ENCODE results near the gene PACRG.

DNA sequence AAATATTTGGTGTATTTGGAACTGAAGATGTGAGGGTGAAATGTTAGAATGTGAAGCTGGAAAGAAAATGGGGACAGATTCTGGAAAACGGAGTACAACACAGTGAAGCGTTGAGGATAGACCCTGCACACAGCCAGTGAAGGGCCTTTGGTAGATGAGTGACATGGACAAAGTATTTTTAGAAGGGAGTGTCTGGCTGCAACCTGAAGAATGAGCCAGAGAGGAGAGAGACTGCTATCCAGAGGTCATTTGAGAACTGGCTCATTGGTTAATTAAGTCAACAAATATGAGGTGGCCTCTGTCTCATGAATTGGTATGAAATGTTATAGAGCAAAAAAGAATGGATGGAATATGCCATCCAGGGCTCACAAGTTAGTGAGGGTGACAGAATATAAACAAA is 310.5 kb downstream of the PACRG start:
- TF ChIP-seq, protein P1, sequence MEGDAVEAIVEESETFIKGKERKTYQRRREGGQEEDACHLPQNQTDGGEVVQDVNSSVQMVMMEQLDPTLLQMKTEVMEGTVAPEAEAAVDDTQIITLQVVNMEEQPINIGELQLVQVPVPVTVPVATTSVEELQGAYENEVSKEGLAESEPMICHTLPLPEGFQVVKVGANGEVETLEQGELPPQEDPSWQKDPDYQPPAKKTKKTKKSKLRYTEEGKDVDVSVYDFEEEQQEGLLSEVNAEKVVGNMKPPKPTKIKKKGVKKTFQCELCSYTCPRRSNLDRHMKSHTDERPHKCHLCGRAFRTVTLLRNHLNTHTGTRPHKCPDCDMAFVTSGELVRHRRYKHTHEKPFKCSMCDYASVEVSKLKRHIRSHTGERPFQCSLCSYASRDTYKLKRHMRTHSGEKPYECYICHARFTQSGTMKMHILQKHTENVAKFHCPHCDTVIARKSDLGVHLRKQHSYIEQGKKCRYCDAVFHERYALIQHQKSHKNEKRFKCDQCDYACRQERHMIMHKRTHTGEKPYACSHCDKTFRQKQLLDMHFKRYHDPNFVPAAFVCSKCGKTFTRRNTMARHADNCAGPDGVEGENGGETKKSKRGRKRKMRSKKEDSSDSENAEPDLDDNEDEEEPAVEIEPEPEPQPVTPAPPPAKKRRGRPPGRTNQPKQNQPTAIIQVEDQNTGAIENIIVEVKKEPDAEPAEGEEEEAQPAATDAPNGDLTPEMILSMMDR (optimal IDR thresholded peaks at IDR 0.05 in 1 of 3, IDR thresholded peaks at IDR 0.05 in 1 of 3, conservative IDR thresholded peaks at IDR 0.05 in 1 of 3; ENCODE audit: extremely low read depth in 1 of 3, insufficient read depth in 2 of 3, low read length in 3 of 3), result no peak
- no peak for TF ChIP-seq EZH2 (IDR thresholded peaks at IDR 0.05; ENCODE audit: low read length)
